ENCODE data around the gene FLRT1.
A peak's percentile ranks its signal among the peaks of the same experiment; 100 is the strongest.

FLRT1 gene

DNA sequence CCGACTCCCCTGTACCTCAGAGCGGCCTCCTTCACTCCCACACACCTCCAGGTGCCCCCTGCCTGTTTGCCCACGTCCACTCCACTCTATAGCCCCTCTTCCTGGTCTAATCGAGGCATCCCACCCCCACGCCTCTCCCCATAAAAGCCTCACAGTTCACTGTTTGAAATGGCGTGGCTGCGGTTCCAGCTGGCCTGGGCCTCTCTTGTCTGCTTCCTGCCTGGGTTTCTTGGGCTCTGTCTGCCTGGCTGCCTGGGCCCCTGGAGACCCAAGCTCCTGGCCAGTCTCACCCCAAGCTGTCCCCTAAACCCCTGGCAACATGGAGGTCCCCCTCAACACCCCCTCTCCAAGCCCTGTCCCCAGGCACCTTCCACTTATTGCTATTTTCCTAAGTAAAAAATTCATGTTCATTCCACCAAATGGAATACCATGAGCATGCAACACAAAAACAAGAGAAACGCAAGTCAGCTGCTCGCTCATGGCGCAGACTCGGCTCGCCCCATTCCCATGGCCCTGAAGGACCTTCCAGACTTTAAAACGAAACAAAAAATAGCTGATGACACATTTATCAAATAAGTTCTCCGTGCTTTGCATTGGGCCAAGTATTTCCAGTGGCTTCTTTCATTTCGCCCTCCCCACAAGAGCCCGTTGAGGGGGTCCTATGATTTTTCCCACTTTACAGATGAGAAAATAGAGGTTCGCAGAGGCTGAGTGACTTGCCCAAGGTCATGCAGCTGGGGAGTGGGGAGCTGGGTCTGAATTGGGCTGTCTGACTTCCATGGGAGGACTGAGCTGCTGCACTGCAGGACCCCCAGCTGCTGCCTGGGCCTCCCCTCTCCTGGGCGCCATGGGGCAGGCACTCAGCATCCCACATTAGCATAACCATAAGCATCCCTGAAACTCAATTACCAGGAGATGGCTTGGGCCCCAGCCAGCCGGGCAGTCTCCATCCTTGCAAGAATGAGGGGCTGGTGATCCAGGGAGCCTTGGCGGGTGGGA, 11.7 kb upstream of the FLRT1 start:
- DNase-seq (ENCODE audit: low spot score) (no peak), FAIRE-seq (no peak)

DNA sequence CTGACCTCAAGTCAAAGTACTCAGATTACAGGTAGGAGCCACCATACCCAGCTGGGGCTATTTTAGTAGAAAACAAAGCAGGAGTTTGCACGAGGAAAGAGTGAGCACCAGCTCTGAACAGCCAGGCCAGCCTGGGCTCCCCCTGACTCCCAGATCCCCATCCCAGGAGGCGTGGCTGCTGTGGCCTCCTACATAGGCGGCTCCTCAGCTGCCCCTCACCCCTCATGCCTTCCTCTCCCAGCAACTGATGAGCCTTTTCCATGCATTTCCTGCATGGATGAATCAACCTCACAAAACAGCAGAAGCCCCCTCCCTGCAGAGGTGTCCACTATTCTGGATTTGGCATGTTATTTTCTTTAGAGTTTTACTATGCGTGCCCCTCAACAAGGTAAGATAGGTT, 10.5 kb upstream of the FLRT1 start:
- FAIRE-seq (no peak), DNase-seq (ENCODE audit: low spot score) (no peak)

DNA sequence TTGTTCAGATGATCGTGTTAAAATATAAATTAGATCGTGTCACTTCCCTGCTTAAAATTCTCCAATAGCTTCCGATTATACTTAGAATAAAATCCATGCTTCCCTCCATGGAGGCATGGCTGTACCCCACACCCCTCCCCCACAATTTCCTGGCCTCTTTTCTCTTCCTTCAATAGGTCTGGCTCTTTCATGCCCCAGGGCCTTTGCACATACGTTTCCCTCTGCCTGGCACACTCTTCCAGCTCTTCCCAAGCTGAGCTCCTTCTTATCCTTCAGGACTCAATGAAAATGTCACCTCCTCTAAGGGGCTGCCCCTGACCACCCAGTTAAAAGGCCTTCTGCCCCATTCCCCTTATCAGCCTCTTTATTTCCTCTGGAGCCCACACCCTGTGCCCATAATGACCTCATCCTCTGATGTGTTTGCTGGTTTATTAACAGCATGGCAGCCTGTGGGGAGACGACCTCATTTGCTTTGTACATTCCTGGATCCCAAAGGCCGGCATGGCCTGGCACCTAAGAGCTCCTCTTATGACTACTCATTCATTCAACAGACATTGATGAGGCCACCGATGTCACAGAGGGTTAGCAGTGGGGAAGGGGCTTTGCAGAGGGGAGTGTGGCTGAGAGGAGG, 9.0 kb upstream of the FLRT1 start:
- FAIRE-seq, result no peak
- no peak for DNase-seq (ENCODE audit: low spot score)

DNA sequence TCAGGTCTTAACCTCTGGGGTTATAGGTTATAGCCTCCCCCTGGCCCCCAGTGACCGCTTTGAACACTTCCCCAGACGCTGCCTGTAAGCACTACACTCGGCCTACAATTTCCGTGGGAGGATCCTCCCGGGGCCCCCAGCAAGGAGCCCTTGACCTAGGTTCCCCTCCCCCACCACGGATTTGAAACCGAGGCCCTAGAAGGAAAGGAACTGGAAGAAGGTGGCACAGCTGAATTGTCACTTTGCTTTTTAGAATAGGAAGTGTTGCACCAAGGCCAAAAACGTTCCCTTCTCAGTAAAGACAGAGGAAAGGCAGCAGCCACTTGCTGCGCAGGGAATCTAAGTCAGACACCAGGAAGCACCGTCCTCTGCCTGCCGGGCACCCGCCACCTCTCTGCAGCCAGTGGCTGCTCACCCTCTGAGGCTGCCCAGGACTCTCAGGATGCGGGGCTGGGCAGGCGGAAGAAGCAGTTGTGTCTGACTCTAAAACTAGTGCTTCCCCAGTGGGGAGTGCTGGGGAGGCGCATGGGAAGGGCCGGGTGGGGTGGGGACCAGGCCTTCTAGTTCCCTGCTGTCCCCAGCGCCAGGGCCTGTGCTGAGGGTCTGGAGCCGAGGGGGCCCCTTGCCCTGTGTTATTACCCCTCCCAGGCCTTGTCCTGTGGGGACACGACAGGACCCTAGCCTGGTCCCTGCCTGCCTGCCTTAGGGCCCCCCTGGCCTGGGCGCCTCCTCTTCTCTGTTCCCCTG, 7.9 kb upstream of the FLRT1 start:
- FAIRE-seq (no peak), DNase-seq (ENCODE audit: low spot score) (no peak)

DNA sequence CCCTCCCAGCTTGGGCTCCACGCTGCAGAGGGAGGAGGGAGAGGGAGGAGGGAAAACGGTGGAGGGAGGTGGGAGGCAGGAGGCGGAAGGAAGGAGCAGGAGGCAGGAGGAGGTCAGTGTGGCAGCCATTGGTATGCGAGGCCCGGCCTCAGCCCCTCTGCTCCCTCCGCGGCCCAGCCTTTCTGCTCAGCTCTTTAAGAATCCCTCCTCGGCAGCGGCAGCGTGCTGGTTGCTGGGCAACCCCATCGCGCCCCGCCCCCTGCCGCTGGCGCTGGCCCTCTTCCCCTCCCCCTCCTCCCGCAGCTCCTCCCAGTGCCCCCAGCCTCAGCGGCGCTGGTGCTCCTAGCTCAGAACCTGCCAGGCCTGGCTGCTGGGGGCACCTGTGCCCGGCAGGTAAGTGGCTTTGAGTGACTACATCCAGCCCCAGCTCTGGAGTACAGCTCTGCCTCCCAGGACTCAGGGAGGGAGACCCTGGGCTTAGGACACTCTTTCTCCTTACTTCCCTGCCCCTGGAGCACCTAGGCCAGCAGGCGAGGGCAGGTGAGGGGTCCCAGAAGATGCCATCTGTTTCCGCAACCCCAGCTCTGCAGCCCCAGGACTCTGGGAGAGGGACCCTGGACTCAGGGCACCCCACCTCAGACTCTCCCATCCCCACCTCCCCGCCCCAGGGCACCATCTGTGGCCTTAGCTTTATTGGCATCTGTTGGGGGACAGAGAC, 7.2 kb upstream of the FLRT1 start:
- DNase-seq (ENCODE audit: low spot score) (peak; percentile 38), FAIRE-seq (no peak)

DNA sequence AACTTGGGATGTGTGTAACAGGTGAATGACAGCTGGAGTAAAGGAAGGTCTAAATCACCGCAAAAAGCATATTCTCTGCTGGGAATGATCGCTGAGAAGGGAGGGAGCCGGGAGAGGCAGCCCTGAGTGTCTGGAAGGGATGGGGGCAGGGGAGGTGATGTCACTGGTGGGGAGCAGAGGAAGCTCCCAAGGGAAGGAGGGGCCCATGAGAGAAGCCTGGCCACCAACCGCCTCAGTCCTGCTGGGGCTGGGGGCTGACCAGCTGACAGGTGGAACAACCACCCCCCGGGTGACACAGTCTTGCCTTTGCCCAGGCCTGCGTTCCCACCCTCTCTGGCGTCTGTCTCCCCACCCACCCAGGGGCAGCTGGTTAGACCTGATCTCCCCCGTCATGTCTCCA, 6.0 kb upstream of the FLRT1 start:
- DNase-seq (ENCODE audit: low spot score), result no peak
- no peak for FAIRE-seq

DNA sequence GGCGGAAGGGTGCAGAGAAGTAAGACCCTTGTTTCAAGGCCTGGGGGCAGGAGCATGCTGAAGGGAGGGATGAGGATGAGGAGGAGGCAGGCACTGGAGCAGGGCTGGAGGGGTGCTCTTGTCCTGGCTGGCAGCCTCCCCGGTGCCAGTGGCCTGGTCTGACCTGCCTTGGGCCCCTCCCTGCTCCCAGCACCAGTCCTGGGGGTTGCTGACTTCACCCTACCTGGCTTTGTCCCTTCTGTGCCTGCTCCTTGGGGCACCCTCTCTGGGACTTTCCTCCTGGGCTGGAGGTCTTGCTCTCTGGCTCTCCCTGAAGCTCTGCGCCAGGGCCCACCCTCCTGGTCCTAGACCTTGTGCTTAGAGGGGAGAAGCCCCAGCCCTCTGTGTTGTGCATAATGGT, 4.7 kb upstream of the FLRT1 start:
- no peak for DNase-seq (ENCODE audit: low spot score)
- FAIRE-seq, result no peak

DNA sequence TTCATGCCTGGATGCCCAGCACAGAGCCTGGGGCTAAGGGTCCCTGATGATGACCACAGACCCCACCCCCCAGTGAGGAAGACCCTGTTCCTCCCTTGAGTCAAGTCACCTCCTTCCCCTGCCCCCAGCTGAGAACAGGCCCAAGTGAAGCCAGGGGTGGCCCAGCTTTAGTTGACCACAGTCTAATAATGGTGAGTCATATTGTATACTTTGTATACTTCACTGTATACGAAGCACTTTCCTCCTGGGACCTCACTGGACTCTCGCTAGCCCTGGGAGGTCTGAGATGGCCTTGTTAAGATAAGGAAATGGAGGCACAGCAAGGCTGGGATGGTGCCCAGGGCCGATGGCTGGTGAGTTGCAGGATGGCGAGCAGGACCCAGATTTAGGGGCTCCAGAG, 3.7 kb upstream of the FLRT1 start:
- FAIRE-seq (no peak), DNase-seq (ENCODE audit: low spot score) (no peak)

DNA sequence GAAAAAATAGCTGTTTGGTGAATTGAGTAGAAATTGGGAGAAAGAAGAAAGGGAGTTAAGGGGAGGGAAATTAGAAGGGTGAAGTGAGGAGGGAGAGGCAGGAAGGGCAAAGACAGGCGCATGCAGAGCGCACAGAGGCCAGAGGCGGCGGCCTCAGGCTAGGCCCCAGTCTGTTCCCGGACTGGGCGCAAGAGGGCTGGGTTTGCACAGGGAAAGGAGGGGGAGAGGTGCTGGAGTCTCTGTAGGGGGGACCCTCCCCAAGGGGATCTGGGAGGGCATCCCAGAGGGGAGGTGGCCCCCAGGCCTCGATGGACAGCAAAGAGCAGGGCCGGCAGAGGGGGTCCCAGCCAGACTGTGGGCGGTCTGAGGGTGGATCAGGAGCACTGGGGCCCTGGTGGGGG, 1.3 kb upstream of the FLRT1 start:
- DNase-seq (ENCODE audit: low spot score) (no peak), FAIRE-seq (no peak)

DNA sequence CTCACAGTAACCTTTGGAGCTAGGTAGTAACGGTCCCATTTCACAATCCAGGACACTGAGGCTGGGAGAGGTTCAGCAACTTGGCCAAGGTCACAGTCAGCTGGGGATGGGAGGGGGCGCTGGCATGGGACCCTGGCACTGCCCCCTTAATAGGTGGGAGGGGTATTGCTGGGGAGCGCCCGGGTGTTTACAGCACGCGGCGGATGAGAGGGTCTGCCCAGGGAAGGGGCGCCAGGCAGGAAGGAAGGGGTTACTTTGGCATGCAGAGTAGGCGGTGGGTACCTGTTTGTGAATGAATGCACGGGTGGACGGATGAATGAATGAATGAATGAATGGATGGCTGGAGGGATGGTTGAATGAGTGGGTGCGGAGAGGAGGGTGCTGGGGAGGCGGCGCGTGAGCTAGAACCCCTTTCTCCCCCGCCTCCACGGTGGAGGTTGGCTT, 628 bp upstream of the FLRT1 start:
- FAIRE-seq (no peak), DNase-seq (ENCODE audit: low spot score) (no peak)

DNA sequence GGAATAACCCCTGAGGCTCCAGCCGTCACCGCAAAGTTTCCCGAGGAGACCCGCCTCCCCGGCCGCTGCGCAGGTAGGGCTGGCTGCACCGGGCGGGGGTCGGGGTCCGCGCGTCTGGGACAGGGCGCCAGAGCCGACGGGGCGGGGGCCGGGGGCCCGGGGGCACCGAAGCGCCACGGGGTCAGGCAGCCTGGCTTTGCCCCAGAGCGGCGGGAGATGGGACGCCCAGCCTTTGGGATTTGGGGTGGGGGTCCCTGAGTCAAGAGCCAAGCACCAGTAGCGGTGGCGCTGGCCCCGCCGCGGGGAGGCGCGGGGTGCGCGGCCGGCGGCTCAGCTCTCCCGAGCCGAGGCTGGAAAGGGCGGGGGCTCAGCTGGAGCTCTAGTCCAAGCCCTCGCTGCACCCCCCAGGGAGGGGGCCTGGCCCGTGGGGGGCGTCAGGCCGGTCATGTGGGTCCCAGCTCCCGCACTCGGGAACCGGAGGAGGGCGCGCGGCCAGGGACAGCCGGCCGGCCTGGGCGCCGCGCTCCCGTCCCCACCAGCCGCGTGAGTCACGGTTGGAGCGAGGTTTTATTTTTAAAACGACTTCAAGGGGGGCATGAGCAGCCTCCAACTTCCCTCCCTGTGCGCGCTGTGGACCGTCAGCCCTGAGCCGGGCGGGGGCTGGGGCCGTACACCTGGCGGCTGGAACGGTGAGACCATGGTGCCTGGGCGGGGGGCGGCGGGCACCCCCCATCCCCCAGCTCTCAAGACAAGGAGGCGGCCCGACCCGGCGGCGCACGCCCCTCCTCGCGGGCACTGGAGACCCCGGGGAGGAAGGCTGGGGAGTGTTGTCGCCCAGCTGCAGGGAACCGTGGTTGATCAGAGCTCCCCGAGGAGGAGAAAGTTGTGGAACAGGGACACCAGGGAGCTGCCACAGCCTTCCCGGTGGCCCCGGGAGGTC, 626 bp downstream of the FLRT1 start:
- FAIRE-seq (no peak), DNase-seq (ENCODE audit: low spot score) (peak; percentile 66)

DNA sequence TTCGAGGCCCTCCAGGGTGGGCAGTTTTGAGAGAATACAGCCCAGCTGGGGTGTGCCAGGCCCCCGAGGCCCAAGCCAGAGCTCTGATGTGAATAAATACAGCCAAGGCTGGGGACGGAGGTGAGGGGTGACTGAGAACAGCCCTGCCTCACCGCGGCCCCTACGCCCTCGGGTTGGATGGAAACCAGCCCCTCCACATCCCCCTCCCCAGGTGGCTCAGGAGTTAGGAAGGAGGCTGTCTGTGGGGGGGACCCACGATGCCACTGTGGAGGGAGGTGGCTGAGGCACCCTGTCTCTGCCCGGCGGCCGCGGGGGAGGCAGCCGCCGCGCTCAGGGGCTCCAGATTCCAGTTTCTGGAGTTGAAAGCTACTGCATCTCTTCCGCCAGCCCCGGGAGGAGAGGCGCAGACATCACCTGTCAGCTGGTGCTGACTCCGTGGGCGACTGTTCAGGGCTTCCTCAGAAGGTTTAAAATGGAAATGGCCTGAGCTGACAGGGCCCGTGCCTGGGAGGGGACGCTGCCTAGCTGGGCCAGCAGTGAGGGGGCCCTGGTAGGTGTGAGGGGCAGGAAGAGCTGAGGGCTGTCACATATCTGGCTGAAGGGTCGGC, 1.4 kb downstream of the FLRT1 start:
- FAIRE-seq, result no peak
- DNase-seq (ENCODE audit: low spot score), result no peak

DNA sequence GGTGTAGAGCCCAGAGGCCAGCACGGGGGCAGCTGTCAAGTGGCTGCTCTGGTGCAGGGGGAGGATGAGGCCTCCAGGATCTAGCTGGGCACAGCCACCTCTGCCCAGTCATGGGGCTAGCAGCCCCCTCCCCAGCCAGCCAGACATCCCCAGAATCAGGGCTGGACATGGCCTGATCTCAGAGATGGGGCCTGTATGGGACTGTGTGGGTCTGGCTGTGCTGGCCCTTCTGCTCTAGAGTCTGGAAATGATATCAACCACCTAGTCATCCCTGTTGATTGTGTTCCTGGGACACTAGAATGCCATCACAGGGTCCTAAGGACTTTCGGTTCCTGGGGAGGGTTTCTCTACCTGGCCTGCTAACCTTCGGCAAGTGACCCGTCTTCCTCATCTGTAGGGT, 2.8 kb downstream of the FLRT1 start:
- DNase-seq (ENCODE audit: low spot score) (no peak), FAIRE-seq (no peak)

DNA sequence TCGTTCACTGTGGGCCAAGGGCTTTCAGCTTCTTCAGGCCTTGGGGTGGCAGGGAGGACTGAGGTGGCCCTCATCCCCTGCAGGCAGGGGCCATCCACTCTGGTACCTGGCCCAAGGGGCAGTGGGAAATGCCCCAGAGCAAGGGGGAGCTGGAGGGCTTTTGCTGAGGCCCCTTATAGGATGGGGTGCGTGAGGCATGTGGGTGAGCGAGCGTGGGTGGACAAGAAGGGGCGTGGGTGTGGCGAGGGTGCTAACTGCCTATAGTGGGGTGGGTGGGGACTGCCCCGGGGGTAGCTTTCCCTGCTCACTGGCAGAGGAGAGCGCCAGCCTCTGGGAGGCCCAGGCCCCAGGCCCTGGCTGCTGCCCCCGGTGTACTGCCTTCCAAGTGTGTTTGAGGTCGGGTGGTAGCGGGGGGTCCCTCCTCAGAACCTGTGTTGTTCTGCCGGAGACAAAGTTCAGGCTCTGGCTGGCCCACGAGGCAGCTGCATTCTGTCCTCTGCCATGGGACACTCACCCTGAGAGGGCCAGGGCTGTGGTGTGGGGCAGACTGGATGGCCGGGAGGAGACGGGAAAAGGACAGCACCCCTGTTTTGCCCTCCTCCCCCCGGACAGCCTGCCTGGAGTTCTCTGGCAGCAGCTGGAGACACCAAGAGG, 3.4 kb downstream of the FLRT1 start:
- FAIRE-seq, result no peak
- DNase-seq (ENCODE audit: low spot score), result no peak

DNA sequence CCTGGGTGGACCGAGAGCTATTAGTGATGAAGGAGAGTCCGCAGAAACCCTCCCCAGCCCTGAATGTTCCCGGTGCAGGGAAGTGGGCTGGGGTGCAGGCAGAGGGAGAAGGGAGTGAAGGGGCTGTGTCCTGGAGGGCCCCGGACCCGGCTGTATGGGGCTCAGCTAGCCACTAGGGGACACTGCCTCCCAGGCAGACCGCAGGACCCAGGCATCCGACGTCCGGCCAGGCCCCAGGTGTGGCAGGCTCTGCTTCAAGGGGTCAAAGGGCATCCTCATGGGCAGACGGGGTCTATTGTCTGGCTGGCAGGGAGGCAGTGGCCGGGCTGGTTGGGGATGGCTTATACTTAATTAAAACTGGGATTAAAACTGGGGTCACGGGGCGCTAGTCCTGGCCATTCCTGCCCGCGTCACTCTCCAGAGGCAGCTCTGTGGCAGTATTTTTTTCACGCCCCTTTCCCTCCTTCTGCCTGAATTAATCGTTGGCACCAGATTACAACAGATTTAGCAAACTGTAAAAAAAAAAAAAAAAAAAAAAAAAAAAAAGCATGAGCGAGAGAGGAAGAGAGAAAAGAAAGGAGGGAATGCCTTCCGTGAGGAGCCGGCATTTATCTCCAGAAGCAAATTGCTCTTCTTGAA, 5.1 kb downstream of the FLRT1 start:
- no peak for DNase-seq (ENCODE audit: low spot score)
- FAIRE-seq, result no peak

DNA sequence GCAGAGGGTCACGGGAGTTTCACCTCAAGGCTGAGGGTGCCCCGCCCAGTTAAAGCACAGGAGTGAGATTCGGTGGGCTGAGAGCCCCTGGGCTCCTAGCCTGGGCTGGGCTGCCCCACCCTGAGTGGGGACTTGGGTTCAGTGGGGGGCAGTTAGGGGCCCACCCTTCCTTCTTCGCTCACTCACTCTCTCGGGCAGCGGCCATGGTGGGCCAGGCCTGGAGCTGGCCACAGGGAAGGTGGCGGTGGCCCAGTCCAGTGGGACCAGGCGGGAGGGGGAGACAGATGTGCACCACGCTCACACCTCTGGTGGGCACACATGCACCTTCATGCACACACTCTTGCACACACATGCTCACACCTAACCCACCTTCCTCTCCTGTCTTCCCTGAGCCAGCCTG, 6.1 kb downstream of the FLRT1 start:
- no peak for DNase-seq (ENCODE audit: low spot score)
- FAIRE-seq, result no peak

DNA sequence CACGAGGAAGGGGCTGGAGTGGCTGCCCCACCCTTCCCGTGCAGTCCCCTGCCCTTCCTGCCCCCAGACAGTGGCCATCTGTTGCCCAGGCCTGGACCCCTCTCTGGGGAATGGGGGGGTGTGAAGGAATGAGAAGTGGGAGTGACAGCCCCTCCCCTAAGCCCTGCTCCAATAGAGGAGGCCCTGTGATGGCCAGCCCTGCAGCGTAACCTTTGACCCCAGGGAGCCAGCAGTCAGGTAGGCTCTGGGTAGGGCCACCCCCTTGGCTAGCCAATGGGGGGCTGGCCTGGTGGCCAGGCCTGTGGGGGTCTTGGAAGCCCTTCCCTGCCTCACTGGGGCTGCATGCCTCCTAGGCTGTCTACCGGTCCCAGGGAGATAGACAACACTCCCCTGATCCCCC, 6.6 kb downstream of the FLRT1 start:
- no peak for DNase-seq (ENCODE audit: low spot score)
- no peak for FAIRE-seq

DNA sequence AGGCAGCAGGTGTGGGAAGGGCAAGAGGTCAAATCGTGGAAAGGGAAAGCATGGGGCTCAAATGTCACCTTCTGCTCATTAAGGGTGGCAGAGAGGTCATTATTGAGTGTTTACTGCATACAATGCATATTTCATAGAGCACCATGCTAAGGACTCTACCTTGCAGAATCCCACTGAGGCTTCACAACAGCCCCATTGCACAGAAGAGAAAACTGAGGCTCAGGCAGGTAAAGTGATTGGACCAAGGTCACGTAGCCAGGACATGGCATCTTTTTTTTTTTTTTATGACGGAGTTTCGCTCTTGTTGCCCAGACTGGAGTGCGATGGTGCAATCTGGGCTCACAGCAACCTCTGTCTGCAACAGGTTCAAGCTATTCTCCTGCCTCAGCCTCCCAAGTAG, 7.8 kb downstream of the FLRT1 start:
- no peak for FAIRE-seq
- DNase-seq (ENCODE audit: low spot score), result no peak
